SK-N-SH (cell line): ENCODE measurements around the gene PHKG2. TPM values are rescaled to one million over a fixed set of nuclear protein-coding genes. Genes with fewer than 3 reads are reported as not detected.

Source experiments
- CTCF ChIA-PET: fragments of 300-600, 350-600 bp; formaldehyde crosslinking; extraction: SDS; loops from one replicate; lab custom pipeline; 2021; lab: Yijun Ruan, JAX
- POLR2A ChIA-PET: fragments of 350-600 bp; sonication (Branson Sonifier 250); formaldehyde crosslinking; extraction: SDS; loops from one replicate; lab custom pipeline; 2020; ENCODE audit warnings: antibody characterized with exemption, inconsistent platforms; lab: Yijun Ruan, JAX
- DNase-seq: peaks from one replicate; pipeline ENCODE4 v3.0.0; 2012
- H2AFZ ChIP-seq: fragments of 200-600 bp; sonication (generic); 2 replicates; pipeline ENCODE4 v1.8.1; 2016; ENCODE audit warnings: antibody characterized with exemption, mild to moderate bottlenecking, low read depth
- H3F3A ChIP-seq: fragments of 200-600 bp; sonication (generic); replicated peaks from 2 replicates; pipeline ENCODE3; 2016; ENCODE audit warnings: antibody characterized with exemption, mild to moderate bottlenecking; ENCODE audit not compliant: insufficient read depth
- H3K27ac ChIP-seq, 2 experiments: fragments of 200-500 bp in 1 of 2; fragments of 200-600 bp in 1 of 2; sonication (Bioruptor generic) in 1 of 2; sonication (generic), shearing (Covaris generic) in 1 of 2; 2 replicates each; pipeline versions ENCODE4 v1.5.1 to v1.6.1; 2014 to 2016; ENCODE audit warnings: low read depth in 2 of 2, inconsistent platforms in 1 of 2, low read length in 1 of 2, mild to moderate bottlenecking in 1 of 2, mixed read lengths in 1 of 2
- H3K27me3 ChIP-seq: fragments of 200-600 bp; sonication (generic), shearing (Covaris generic); 2 replicates; pipeline ENCODE4 v1.6.1; 2016; ENCODE audit warnings: mixed run types; ENCODE audit not compliant: insufficient read depth
- H3K36me3 ChIP-seq, 2 experiments: fragments of 200-500 bp in 1 of 2; fragments of 200-600 bp in 1 of 2; sonication (Bioruptor generic) in 1 of 2; sonication (generic) in 1 of 2; replicated peaks in 1 of 2; 2 replicates each; pipeline versions ENCODE3 to v1.5.1; 2014 to 2016; ENCODE audit warnings: low read length in 1 of 2, mild to moderate bottlenecking in 1 of 2; ENCODE audit not compliant: insufficient read depth in 2 of 2, control insufficient read depth in 1 of 2
- H3K4me1 ChIP-seq, 2 experiments: fragments of 200-500 bp in 1 of 2; fragments of 200-600 bp in 1 of 2; sonication (Bioruptor generic) in 1 of 2; sonication (generic), shearing (Covaris generic) in 1 of 2; 2 replicates each; pipeline versions ENCODE4 v1.5.1 to v1.6.1; 2014 to 2016; ENCODE audit warnings: low read depth in 1 of 2, low read length in 1 of 2, mixed run types in 1 of 2; ENCODE audit not compliant: insufficient read depth in 2 of 2, control insufficient read depth in 1 of 2
- H3K4me2 ChIP-seq: fragments of 200-600 bp; sonication (generic), shearing (Covaris generic); 2 replicates; pipeline ENCODE4 v1.6.1; 2017; ENCODE audit warnings: mixed run types
- H3K4me3 ChIP-seq, 2 experiments: fragments of 200-500 bp in 1 of 2; fragments of 200-600 bp in 1 of 2; sonication (Bioruptor generic) in 1 of 2; sonication (generic), shearing (Covaris generic) in 1 of 2; 2 replicates each; pipeline versions ENCODE4 v1.5.1 to v1.8.1; 2014 to 2016; ENCODE audit warnings: low read depth in 2 of 2, inconsistent platforms in 1 of 2, low read length in 1 of 2, mild to moderate bottlenecking in 1 of 2, mixed read lengths in 1 of 2, moderate library complexity in 1 of 2
- H3K79me2 ChIP-seq: fragments of 200-600 bp; sonication (generic); 2 replicates; pipeline ENCODE4 v1.8.1; 2017; ENCODE audit warnings: mild to moderate bottlenecking; ENCODE audit not compliant: insufficient read depth
- H3K9ac ChIP-seq: fragments of 200-600 bp; sonication (generic); 2 replicates; pipeline ENCODE4 v1.6.1; 2017; ENCODE audit warnings: mixed run types
- H3K9me2 ChIP-seq: fragments of 200-600 bp; sonication (generic); 2 replicates; pipeline ENCODE4 v1.6.1; 2017; ENCODE audit warnings: mixed run types
- H3K9me3 ChIP-seq: fragments of 200-600 bp; sonication (generic); 2 replicates; pipeline ENCODE4 v1.6.1; 2017; ENCODE audit warnings: mixed run types, mild to moderate bottlenecking, moderate library complexity
- H4K20me1 ChIP-seq: fragments of 200-600 bp; sonication (generic); 2 replicates; pipeline ENCODE4 v1.6.1; 2017; ENCODE audit warnings: mild to moderate bottlenecking, mixed run types; ENCODE audit not compliant: insufficient read depth
- ELF1 ChIP-seq: IDR thresholded peaks from 2 replicates; pipeline ENCODE4 v1.4.0; 2012
- EZH2phosphoT487 ChIP-seq: fragments of 200-600 bp; sonication (generic); IDR thresholded peaks from 2 replicates; pipeline ENCODE4 v1.6.1; 2017; ENCODE audit warnings: low read depth, mixed run types, mild to moderate bottlenecking, antibody characterized with exemption, moderate library complexity, borderline replicate concordance
- FOSL2 ChIP-seq: IDR thresholded peaks from 2 replicates; pipeline ENCODE4 v1.4.0; 2012; ENCODE audit warnings: low read depth, mild to moderate bottlenecking, moderate library complexity, borderline replicate concordance
- FOXJ3 ChIP-seq: sonication (generic); formaldehyde crosslinking; IDR thresholded peaks from 2 replicates; pipeline ENCODE4 v1.5.1; 2020; ENCODE audit warnings: mild to moderate bottlenecking, missing genetic modification reagents
- FOXM1 ChIP-seq: IDR thresholded peaks from 2 replicates; pipeline ENCODE4 v1.4.0; 2012; ENCODE audit warnings: low read depth, mild to moderate bottlenecking
- GABPA ChIP-seq: IDR thresholded peaks from 2 replicates; pipeline ENCODE4 v1.4.0; 2012; ENCODE audit warnings: low read depth, mild to moderate bottlenecking
- JUND ChIP-seq: IDR thresholded peaks from 2 replicates; pipeline ENCODE4 v1.4.0; 2012
- MAX ChIP-seq: IDR thresholded peaks from 2 replicates; pipeline ENCODE4 v1.4.0; 2012; ENCODE audit warnings: low read depth
- NFIC ChIP-seq: IDR thresholded peaks from 2 replicates; pipeline ENCODE4 v1.4.0; 2012; ENCODE audit warnings: borderline replicate concordance
- NRF1 ChIP-seq: IDR thresholded peaks from 2 replicates; pipeline ENCODE4 v1.6.1; 2012; ENCODE audit warnings: low read depth, mild to moderate bottlenecking, low read length
- RCOR1 ChIP-seq: fragments of 150-350 bp; IDR thresholded peaks from 2 replicates; pipeline ENCODE4 v1.6.1; 2017; ENCODE audit warnings: antibody characterized with exemption, low read length
- REST ChIP-seq: IDR thresholded peaks from 2 replicates; pipeline ENCODE4 v1.6.1; 2012; ENCODE audit warnings: mild to moderate bottlenecking, low read depth, low read length, moderate library complexity
- SIN3A ChIP-seq: IDR thresholded peaks from 2 replicates; pipeline ENCODE4 v1.6.1; 2012; ENCODE audit warnings: low read depth, mild to moderate bottlenecking, low read length, moderate library complexity, borderline replicate concordance
- SMC3 ChIP-seq: IDR thresholded peaks from 2 replicates; pipeline ENCODE4 v1.6.1; 2012; ENCODE audit warnings: low read depth, low read length, improper control_type of control experiment
- TAF1 ChIP-seq: IDR thresholded peaks from 2 replicates; pipeline ENCODE4 v1.6.1; 2012; ENCODE audit warnings: low read depth, mild to moderate bottlenecking, low read length, moderate library complexity, borderline replicate concordance
- USF2 ChIP-seq: fragments of 150-350 bp; IDR thresholded peaks from 2 replicates; pipeline ENCODE4 v1.6.1; 2017; ENCODE audit warnings: antibody characterized with exemption, low read length, low read depth, borderline replicate concordance
- YY1 ChIP-seq: IDR thresholded peaks from 2 replicates; pipeline ENCODE4 v1.4.0; 2012; ENCODE audit warnings: low read depth, mild to moderate bottlenecking
- WGBS: methylation state at CpG from one replicate; pipeline ENCODE4 v1.1.6; 2017; ENCODE audit warnings: low lambda C conversion rate; 5-methylcytosine and 5-hydroxymethylcytosine counted together
- polyA plus RNA-seq, 3 experiments: library from polyadenylated mRNA; depleted of rRNA; stranded (reverse); fragments of >200 nt; gene quantifications; 2 replicates each; pipeline ENCODE4 v1.2.3, GENCODE V29; 2012

Gene PHKG2
- polyA plus RNA-seq, 1 of the 3 experiments (the other 2 are of a cell fraction) = 45.8 TPM

- POLR2A ChIA-PET = no interaction called here
Measured at GRCh38 chr16:30769379-30770089, 21.3 kb downstream of the PHKG2 start.

More at GRCh38 chr16:30769379-30770089, 21.3 kb downstream of the PHKG2 start:
- Histone ChIP-seq H3K4me1 (peaks cover 0 to 2% of the 10 kb centered on the region in 2 experiments; a peak in 1 of 4 replicates), H3K9ac (no peak overlapping the region), H3K27me3 (no peaks in the 10 kb centered on the region), H3K79me2 (peaks cover 11% of the 10 kb centered on the region; the same call in 1 of the 2 replicates), H4K20me1 (no peaks in the 10 kb centered on the region), H3K9me2 (no peaks in the 10 kb centered on the region), H3K9me3 (no peaks in the 10 kb centered on the region), H3F3A (peaks cover 6% of the 10 kb centered on the region), H3K4me2 (no peak overlapping the region), H3K27ac (no peak overlapping the region), H2AFZ (no peak overlapping the region), H3K36me3 (peaks cover 40 to 79% of the 10 kb centered on the region in 2 experiments), H3K4me3 (no peak overlapping the region)
- 93% methylated on average over 8 of the region's 17 CpGs for WGBS
- TF ChIP-seq SMC3 (no peak), YY1 (no peak), SIN3A (no peak), RCOR1 (no peak), FOSL2 (no peak), FOXM1 (no peak), TAF1 (no peak), REST (no peak), NRF1 (no peak), GABPA (no peak), JUND (no peak), ELF1 (no peak), USF2 (no peak), EZH2phosphoT487 (no peak), MAX (no peak), NFIC (no peak), FOXJ3 (CRISPR knock-in tag) (no peak)
- no peak for DNase-seq
- CTCF ChIA-PET = interaction anchor here (1.3 kb wide), 1 partner anchor 15 kb away, joined by 3 read pairs; no protein-coding TSS in a partner anchor
